ENCODE data around the gene P4HA3.

Gene P4HA3

GRCh38 chr11:74262725-74263124, 48.7 kb downstream of the P4HA3 start:
- DNase-seq (ENCODE audit: low read depth) = no peak

GRCh38 chr11:74257959-74258553, 53.4 kb downstream of the P4HA3 start:
- DNase-seq (ENCODE audit: low read depth) = no peak

GRCh38 chr11:74256378-74257133, 54.9 kb downstream of the P4HA3 start:
- no peak for DNase-seq (ENCODE audit: low read depth)

- peak; percentile 27 for DNase-seq (ENCODE audit: low read depth)
Observed at GRCh38 chr11:74255741-74256375, 55.6 kb downstream of the P4HA3 start.

- no peak for DNase-seq (ENCODE audit: low read depth)
Observed at GRCh38 chr11:74253361-74253760, 58.1 kb downstream of the P4HA3 start.

- no peak for DNase-seq (ENCODE audit: low read depth)
Observed at GRCh38 chr11:74249496-74249895, 61.9 kb downstream of the P4HA3 start.

- no peak for DNase-seq (ENCODE audit: low read depth)
Observed at GRCh38 chr11:74248469-74248868, 63.0 kb downstream of the P4HA3 start.

- no peak for DNase-seq (ENCODE audit: low read depth)
Observed at GRCh38 chr11:74238243-74238642, 73.2 kb downstream of the P4HA3 start.

- DNase-seq (ENCODE audit: low read depth) = no peak
Observed at GRCh38 chr11:74237541-74237940, 73.9 kb downstream of the P4HA3 start.

GRCh38 chr11:74235121-74235520, 76.3 kb downstream of the P4HA3 start:
- DNase-seq (ENCODE audit: low read depth) = no peak

- no peak for DNase-seq (ENCODE audit: low read depth)
Observed at GRCh38 chr11:74233683-74234082, 77.8 kb downstream of the P4HA3 start.

GRCh38 chr11:74232311-74232950, 79.0 kb downstream of the P4HA3 start:
- no peak for DNase-seq (ENCODE audit: low read depth)

GRCh38 chr11:74226907-74227306, 84.5 kb downstream of the P4HA3 start:
- no peak for DNase-seq (ENCODE audit: low read depth)

- no peak for DNase-seq (ENCODE audit: low read depth)
Observed at GRCh38 chr11:74225565-74225964, 85.9 kb downstream of the P4HA3 start.

- DNase-seq (ENCODE audit: low read depth) = no peak
Observed at GRCh38 chr11:74221816-74222215, 89.6 kb downstream of the P4HA3 start.

GRCh38 chr11:74220376-74220775, 91.1 kb downstream of the P4HA3 start:
- no peak for DNase-seq (ENCODE audit: low read depth)
